Measurements from ENCODE around the gene CEACAM7. TPM values are rescaled to one million over a fixed set of nuclear protein-coding genes. Genes with fewer than 3 reads are reported as not detected.
"Not testable (repeated sequence)": the region's sequence is repeated elsewhere in the genome, so short reads cannot be mapped to it uniquely, and the experiment has no call there.

The CEACAM7 gene
- total RNA-seq, 4 donors from 2014 or later, result 3.7 to 7.8 (median 5.0) TPM

DNA sequence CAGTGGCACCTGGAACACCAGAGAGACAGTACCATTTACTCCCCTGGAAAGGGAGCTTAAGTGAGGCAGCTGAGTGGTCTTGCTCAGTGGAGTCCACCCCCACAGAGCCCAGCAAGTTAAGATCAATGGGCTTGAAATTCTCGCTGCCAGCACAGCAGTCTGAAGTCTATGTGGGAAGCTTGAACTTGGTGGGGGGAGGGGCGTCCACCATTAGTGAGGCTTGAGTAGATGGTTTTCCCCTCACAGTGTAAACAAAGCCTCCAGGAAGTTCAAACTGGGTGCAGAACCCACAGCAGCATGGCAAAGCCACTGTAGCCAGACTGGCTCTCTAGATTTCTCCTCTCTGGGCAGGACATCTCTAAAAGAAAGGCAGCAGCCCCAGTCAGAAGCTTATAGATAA is 30.9 kb downstream of the CEACAM7 start:
- DNase-seq (ENCODE audit: low spot score in 2 of 2), result no peak
- WGBS, 2 donors, result 24 to 53% methylated on average over 2 of the region's 2 CpGs
- intact Hi-C loops (cut with DNase I; ENCODE audit: low total_unique reads), result no loop called here
- no peak for TF ChIP-seq POLR2A (IDR thresholded peaks at IDR 0.05)
- TF ChIP-seq, protein P1, sequence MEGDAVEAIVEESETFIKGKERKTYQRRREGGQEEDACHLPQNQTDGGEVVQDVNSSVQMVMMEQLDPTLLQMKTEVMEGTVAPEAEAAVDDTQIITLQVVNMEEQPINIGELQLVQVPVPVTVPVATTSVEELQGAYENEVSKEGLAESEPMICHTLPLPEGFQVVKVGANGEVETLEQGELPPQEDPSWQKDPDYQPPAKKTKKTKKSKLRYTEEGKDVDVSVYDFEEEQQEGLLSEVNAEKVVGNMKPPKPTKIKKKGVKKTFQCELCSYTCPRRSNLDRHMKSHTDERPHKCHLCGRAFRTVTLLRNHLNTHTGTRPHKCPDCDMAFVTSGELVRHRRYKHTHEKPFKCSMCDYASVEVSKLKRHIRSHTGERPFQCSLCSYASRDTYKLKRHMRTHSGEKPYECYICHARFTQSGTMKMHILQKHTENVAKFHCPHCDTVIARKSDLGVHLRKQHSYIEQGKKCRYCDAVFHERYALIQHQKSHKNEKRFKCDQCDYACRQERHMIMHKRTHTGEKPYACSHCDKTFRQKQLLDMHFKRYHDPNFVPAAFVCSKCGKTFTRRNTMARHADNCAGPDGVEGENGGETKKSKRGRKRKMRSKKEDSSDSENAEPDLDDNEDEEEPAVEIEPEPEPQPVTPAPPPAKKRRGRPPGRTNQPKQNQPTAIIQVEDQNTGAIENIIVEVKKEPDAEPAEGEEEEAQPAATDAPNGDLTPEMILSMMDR (IDR thresholded peaks at IDR 0.05), result no peak
- H3K4me3 ChIP-seq (ENCODE audit: low read depth, poor library complexity, severe bottlenecking), result no peak overlapping the region

DNA sequence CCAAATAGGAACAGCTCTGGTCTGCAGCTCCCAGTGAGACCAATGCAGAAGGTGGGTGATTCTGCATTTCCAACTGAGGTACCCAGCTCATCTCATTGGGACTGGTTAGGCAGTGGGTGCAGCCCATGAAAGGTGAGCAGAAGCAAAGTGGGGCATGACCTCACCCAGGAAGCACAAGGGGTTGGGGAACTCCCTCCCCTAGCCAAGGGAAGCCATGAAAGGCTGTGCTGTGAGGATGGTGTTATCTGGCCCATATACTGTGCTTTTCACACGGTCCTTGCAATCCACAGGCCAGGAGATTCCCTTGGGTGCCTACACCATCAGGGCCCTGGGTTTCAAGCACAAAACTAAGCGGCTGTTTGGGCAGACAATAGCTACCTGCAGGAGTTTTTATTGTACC is 31.3 kb downstream of the CEACAM7 start:
- H3K4me3 ChIP-seq (ENCODE audit: low read depth, poor library complexity, severe bottlenecking); DNase-seq (ENCODE audit: low spot score in 2 of 2); intact Hi-C loops (cut with DNase I; ENCODE audit: low total_unique reads): not testable (repeated sequence)
- 67 to 73% methylated on average over 2 of the region's 2 CpGs for WGBS, 2 donors

DNA sequence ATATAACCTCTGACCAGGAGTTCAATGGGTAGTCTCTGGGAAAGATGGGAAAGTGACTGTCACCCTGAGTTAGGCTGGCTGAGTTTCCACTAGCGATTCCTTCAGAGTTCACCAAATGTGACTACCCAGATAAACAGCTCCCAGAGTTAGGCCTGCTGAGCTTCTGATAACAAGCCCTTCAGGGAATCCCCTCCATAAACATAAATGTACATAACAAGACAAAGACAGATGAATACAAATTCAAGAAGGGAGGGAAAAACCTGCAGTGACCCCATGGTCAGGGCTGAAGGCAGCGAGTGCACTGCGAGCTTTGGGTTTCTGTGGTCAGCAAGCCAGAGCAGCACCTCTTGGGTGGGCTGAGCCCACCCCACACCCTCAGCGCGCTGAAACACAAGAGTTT is 35.8 kb downstream of the CEACAM7 start:
- WGBS, 2 donors, result 64 to 74% methylated on average over 3 to 5 of the region's 5 CpGs
- H3K4me3 ChIP-seq (ENCODE audit: low read depth, poor library complexity, severe bottlenecking), result no peak overlapping the region
- intact Hi-C loops (cut with DNase I; ENCODE audit: low total_unique reads), result no loop called here
- DNase-seq (ENCODE audit: low spot score in 2 of 2), result no peak
- TF ChIP-seq, protein P1 (IDR thresholded peaks at IDR 0.05), result no peak
- TF ChIP-seq POLR2A (IDR thresholded peaks at IDR 0.05), result no peak

DNA sequence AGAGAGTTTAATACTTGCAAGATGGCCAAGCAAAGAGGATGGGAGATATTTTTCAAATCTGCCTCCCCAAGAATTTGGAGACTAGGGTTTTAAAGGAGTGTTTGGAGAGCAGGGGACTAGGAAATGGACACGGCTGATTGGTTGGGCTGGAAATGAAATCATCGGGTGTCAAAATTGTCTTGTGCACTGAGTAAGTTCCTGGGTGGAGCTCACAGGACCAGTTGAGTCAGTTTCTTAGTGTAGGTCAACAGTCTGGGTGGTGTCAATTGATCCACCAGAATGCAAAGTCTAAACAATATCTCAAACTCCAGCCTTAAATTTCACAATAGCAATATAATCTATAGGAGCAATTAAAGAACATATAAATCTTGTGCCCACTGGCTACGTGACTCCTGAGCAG is 38.2 kb downstream of the CEACAM7 start:
- no peak overlapping the region for H3K4me3 ChIP-seq (ENCODE audit: low read depth, poor library complexity, severe bottlenecking)
- intact Hi-C loops (cut with DNase I; ENCODE audit: low total_unique reads), result no loop called here
- TF ChIP-seq, protein P1 (IDR thresholded peaks at IDR 0.05), result no peak
- DNase-seq (ENCODE audit: low spot score in 2 of 2), result no peak
- 59 to 61% methylated on average over 3 of the region's 3 CpGs for WGBS, 2 donors

DNA sequence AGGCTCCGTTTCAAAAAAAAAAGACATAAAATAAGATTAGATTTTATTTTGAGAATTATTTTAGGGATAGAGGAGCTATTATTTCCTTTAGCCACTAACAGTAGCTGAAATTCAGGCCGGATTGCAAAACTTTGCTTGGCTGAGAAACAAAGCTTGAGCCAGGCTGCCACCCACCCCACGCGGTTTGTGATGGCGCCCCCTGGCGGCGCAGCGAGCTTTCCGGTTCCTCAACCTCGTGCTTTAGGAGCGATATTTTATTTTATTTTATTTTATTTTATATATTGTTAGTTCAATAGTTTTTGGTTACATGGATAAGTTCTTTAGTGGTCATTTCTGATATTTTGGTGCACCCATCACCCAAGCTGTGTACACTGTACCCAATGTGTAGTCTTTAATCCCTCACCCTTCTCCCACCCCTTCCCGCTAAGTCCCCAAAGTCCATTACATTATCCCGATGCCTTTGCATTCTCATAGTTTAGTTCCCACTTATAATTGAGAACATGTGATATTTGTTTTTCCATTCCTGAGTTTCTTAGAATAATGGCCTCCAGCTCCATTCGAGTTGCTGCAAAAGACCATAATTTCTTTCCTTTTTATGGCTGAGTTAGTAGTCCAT is 41.4 kb downstream of the CEACAM7 start:
- TF ChIP-seq, protein P1 (IDR thresholded peaks at IDR 0.05), result no peak
- TF ChIP-seq POLR2A (IDR thresholded peaks at IDR 0.05), result no peak
- intact Hi-C loops (cut with DNase I; ENCODE audit: low total_unique reads), result no loop called here
- no peak overlapping the region for H3K4me3 ChIP-seq (ENCODE audit: low read depth, poor library complexity, severe bottlenecking)
- no peak for DNase-seq (ENCODE audit: low spot score in 2 of 2)
- WGBS, 2 donors, result 39 to 40% methylated on average over 14 of the region's 14 CpGs

DNA sequence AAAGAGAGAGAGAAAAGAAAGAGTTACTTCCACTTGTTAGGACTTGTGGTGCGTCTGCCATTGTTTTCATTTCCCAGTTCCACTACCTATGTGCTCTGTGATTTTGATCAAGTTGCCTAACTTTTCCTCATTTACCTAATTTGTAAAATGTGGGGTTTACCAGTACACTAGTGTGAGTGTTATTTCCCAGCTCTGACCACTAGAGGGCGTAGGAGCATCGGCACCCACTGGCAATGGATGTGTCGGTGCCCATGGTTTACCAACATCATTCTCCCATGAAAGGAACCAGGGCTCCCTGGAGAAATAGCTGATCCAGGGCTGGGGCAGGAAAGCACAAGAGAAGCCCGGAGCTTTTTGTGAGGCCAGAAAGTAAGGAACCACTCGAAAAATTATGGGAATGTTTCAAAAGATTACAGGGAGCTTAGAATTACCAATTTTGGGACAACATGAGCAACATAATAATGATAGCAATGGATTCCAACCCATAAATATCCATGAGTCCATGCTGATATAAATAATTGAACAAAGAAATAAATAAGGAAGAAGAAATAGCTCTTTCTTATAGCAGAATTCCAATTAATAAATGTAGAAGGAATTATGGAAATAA is 46.1 kb downstream of the CEACAM7 start:
- intact Hi-C loops (cut with DNase I; ENCODE audit: low total_unique reads), result no loop called here
- TF ChIP-seq, protein P1 (IDR thresholded peaks at IDR 0.05), result no peak
- no peak for TF ChIP-seq POLR2A (IDR thresholded peaks at IDR 0.05)
- WGBS, 2 donors, result 8% methylated on average over 6 of the region's 6 CpGs
- DNase-seq (ENCODE audit: low spot score in 2 of 2), result peak in 1 of 2 donors; percentile 60
- H3K4me3 ChIP-seq (ENCODE audit: low read depth, poor library complexity, severe bottlenecking), result no peak overlapping the region
